ENCODE results near the gene NTSR2.

DNA sequence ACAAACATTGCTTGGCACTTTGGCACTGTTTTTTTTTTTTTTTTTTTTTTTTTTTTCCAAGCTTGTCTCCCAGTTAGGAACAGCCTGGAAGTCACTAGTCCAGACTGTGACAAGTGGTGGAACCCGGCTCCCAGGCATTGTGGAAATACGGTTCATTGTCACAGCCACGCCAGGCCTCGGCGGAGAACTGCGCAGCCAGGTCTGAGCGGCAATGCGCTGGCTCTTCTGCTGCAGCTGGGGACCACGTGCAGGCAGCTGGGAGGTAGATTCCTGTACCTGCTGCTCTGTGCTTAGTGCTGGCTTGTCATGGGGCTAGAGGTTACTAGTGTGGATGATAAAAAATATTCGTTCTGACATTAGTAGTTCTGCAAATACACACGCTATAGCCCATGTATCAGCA, 5.0 kb downstream of the NTSR2 start:
- TF ChIP-seq, protein P1, sequence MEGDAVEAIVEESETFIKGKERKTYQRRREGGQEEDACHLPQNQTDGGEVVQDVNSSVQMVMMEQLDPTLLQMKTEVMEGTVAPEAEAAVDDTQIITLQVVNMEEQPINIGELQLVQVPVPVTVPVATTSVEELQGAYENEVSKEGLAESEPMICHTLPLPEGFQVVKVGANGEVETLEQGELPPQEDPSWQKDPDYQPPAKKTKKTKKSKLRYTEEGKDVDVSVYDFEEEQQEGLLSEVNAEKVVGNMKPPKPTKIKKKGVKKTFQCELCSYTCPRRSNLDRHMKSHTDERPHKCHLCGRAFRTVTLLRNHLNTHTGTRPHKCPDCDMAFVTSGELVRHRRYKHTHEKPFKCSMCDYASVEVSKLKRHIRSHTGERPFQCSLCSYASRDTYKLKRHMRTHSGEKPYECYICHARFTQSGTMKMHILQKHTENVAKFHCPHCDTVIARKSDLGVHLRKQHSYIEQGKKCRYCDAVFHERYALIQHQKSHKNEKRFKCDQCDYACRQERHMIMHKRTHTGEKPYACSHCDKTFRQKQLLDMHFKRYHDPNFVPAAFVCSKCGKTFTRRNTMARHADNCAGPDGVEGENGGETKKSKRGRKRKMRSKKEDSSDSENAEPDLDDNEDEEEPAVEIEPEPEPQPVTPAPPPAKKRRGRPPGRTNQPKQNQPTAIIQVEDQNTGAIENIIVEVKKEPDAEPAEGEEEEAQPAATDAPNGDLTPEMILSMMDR (IDR thresholded peaks at IDR 0.05; ENCODE audit: low read depth, low read length, poor library complexity, severe bottlenecking), result no peak
- TF ChIP-seq EZH2phosphoT487 (IDR thresholded peaks at IDR 0.05; ENCODE audit: borderline replicate concordance, low read length), result no peak

Measured in DOHH2 (cell line).